ENCODE data around the gene RGS17.

GRCh38 chr6:152957796-152958195 is 173.3 kb downstream of the RGS17 start:
- TF ChIP-seq, protein P1, sequence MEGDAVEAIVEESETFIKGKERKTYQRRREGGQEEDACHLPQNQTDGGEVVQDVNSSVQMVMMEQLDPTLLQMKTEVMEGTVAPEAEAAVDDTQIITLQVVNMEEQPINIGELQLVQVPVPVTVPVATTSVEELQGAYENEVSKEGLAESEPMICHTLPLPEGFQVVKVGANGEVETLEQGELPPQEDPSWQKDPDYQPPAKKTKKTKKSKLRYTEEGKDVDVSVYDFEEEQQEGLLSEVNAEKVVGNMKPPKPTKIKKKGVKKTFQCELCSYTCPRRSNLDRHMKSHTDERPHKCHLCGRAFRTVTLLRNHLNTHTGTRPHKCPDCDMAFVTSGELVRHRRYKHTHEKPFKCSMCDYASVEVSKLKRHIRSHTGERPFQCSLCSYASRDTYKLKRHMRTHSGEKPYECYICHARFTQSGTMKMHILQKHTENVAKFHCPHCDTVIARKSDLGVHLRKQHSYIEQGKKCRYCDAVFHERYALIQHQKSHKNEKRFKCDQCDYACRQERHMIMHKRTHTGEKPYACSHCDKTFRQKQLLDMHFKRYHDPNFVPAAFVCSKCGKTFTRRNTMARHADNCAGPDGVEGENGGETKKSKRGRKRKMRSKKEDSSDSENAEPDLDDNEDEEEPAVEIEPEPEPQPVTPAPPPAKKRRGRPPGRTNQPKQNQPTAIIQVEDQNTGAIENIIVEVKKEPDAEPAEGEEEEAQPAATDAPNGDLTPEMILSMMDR (IDR thresholded peaks at IDR 0.05; ENCODE audit: insufficient read depth, low read length) = no peak
- TF ChIP-seq POLR2AphosphoS5 (IDR thresholded peaks at IDR 0.05; ENCODE audit: low read depth) = no peak

Data from HL-60 (cell line).